HG03103 (cell line): Measurements from ENCODE around the gene UNC13D.

Experiments used
- ATAC-seq: cut with Tn5 transposase; IDR thresholded peaks from one replicate; pipeline ENCODE4 v1.9.1; 2021; ENCODE audit warnings: low read depth; ENCODE audit not compliant: unreplicated experiment

UNC13D gene

DNA sequence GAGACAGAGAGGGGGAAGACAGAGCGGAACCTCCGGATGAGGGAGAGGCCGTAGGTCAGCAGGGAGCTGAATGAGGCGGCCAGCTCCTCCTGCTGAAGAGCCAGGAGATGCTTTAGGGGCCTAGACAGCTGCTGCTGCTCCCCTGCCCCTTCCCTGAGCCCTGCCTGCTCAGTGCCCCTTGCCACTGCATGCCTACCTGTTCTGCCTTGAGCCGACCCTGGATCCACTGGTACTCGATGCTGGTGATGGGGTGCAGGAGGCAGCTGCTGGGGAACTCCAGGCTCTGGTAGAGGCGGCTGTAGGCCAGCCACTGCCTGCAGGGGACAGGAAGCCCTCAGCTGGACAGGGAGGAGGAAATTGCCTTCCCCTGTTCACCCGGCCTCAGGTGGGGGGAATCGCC, 7.6 kb downstream of the UNC13D start:
- no peak for ATAC-seq

- no peak for ATAC-seq
These were observed 8.6 kb downstream of the UNC13D start for GRCh38 chr17:75835654-75835987.

DNA sequence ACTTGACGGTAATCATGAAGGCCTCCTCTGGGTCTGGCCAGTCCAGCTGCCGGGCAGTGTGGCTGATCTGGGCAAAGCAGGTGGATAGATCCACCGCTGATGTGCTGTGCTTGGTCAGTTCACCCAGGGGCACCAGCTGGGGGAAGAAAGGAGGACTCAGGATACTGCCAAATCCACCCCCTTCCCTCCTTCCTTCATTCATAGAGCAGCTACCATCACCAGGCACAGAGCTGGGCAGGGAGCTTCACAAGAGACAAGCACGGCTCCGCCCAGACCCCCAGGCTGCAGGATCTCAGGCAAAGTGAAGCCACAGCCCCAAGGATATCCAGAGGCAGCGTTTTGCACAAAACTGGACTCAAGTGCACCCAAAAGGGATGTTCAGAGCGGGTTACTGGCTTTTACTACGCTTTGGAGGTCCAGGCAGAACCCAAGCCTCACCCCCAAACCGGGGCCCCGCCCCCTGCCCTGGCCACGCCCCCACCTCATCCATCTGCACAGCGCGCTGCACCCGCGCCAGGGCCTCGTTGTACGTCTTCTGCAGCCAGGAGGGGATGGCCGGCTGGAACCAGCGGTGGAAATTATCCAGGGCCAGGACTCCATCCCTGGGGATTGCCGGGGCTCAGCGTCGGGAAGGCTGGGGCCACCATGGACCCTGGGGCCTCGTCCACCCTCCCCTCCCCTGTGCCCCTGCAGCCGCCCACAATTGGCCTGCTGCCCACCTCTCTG, 9.1 kb downstream of the UNC13D start:
- no peak for ATAC-seq

DNA sequence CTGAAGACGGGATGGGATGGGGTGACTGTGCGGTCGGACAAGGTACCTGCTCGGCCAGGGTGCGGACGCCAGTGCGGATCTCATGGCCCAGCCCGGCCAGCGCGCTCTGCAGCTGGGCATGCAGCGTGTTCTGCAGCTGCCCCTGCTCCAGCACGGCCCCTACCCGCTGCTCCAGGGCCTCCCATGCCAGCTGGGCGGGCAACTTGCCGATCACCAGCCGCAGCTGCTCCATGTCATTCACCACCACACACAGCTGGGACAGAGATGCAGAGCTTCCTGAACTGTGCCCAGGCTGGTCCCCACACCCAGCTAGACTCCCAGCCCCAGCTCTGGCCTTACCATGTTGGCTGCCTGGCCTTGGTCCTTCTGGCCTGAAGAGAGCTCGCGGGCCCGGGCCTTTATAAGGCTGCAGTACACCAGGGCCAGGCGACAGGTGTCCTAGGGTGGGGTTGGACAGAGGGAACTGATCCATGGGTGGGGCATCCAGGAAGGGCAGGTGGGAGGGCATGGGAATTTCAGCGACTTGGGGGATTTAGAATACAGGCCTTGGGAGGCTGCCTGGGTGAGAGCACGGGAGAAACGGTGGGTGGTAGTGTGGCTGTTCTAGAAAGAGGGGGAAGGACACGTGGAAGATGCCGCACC, 9.8 kb downstream of the UNC13D start:
- no peak for ATAC-seq

- ATAC-seq: no peak
These were observed 11.4 kb downstream of the UNC13D start for GRCh38 chr17:75832652-75833400.

GRCh38 chr17:75832164-75832651, 12.0 kb downstream of the UNC13D start:
- no peak for ATAC-seq

DNA sequence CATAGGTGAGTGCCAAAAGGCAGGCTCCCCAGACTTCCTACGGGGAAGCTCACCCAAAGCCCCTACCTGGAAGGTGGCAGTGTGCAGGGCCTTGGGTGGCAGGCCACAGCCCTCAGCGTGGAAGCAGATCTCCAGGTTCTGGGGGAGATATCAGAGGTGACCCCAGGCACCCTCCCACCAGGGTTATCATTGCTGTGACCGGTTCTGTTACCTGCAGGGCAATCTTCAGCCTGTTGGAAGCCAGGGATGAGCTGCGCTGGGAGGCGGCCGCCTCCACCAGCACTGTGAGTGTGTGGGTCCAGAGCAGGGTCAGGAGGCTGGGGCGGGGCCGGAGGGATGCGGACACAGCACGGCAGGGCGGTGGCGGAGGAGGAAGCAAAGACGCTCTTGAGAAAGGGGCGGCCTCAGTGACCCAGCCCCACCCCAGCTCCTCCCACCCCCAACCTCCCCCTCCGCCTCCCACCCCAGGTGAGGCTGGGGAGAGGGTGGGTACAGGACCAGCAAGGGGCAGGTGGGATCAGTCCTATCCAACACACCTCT, 13.1 kb downstream of the UNC13D start:
- ATAC-seq: no peak

DNA sequence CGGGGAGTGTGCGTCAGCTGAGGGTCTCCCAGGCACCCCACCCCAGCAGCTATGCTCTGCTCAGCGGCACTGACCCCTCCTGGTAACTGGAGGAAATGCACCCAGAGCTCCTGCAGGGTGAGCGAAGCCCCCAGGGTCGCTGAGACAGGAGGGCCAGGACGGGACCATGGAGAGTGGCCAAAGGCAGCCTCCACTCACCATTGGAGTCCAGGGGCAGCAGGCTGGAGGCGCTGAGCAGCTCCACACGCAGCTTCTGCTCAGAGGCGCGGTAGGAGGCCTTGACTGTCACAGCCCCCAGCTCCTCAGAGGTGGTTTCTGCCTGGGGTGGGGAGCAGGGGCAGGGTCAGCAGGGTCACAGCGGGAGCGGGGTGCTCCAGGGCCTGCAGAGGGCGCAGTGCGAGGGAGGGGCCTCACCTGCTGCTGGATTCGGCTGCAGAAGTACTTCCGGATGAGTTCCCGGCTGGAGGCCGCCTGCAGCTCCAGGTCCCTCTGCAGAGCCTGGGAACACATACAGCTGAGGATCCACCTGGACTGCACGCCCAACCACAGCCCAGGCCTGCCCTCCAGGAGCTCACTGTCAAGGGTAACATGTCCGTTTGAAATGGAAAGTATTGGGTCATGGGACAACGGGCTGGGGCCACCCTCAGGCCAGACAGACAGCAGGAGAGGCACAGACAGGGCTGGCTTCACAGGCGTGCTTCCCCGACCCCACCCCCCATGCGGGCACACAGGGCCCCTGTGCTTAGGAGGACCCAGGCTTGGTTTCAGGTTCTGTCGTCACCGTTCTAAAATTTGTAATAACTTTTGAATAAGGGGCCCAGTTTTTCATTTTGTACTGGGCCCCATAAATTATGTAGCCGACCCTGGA, 13.8 kb downstream of the UNC13D start:
- ATAC-seq: no peak

DNA sequence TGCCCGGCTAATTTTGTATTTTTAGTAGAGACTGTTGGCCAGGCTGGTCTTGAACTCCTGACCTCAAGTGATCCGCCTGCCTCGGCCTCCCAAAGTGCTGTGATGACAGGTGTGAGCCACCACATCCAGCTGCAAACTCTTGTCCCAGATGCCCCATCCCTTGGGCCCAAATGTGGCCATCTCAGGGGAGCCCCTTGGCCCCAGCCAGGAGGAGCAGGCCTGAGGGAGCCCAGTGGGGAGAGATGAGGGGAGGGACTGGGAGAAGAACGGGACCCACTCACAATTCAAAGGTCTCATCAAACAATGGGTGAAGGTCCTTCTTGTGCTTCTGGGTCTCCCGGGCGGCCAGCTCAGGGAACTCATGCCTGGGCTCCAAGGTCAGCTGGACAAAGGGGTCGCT, 14.5 kb downstream of the UNC13D start:
- no peak for ATAC-seq

DNA sequence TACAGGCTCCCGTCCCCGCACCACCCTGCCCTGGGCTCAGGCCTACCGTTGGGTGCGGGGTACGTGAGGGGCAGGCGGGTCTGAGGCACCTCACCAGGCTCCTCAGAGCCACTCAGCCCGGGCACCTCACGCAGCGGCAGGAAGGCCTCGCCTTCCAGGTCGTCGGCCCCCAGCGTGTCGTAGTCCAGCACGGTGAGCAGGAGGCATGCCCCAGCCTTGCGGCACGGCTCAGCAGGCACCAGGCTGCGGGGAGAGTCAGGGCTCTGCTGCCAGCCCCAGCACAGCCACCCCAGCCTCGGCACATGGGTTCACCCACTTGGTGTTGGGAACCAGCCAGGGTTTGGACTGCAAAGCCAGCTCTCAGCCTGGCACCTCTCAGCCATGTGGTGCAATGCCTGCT, 15.5 kb downstream of the UNC13D start:
- ATAC-seq: no peak

DNA sequence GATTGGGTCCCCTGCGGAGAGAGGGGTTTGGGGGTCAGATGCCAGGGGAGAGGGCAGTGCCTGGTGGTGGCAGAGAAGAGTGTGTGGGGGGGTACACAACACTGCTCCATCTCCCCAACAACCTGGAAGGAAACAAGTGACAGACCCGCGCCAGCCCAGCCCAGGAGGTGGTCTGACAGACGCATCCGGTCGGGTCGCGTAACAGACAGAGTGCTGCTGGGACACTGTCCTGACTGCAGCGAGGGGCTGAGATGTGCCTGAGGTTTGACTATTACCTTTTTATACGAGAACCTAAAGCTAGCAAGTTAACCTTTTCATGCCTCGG, 16.2 kb downstream of the UNC13D start:
- no peak for ATAC-seq

DNA sequence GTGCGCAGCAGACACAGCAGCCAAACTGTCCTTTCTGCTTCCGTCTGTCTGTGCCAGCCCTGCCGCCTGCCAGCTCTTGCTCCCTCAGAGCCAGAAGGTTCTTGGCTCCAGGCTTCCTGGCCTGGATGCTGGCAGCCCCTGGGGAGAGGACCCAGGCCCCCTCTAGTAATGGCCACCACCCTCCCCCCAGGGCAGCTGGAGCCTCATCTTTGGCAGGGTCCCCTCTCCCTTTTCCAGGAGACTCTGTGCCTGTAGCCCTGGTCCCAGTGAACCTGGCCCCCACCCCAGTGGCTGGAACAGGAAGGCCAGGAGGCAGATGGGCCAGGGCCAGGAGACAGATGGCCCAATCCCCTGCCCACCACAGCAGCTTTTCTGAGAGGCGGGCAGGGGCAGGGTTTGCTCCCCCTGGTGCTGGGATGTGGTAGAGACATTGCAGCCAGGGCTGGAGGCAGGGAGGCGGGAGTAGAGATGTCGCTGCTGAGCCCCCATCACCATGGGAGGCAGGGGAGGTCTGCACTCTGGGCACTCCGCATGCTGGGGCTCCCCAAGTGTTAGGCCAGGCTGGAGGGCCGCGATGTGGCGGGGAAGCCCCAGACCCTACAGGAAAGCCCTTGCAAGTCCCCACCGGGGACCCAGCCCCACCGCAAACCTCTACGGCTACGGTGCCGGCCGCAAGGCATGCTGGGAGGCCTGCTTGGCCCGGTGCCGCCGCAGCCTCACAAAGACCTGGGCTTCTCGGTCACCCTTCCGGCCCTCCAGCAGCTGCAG, 16.7 kb downstream of the UNC13D start:
- ATAC-seq: no peak

GRCh38 chr17:75826561-75827307, 17.5 kb downstream of the UNC13D start:
- no peak for ATAC-seq

DNA sequence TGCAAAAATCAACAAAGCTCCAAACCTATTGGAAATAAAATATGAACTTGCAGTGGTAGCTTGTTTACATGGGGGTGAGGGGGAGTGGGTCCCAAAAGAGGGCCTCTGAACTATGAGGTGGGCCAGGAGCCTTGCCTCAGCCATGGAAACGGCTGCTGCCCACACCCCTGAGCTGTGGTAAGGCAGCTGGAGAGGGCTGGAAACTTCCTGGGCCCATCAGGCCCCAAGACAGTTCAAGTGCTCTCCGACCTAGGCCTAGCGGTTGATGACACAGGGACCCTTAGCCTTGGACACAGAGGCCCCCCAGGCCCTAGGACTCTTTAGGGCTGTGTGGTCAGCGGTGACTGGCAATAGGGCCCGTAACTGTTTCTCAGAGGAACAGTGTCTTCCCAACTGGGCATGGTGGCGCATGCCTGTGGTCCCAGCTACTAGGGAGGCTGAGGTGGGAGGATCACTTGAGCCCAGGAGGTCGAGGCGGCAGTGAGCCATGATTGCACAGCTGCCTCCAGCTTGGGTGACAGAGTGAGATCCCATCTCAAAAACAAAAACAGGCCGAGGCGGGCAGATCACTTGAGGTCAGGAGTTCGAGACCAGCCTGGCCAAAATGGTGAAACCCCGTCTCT, 18.3 kb downstream of the UNC13D start:
- ATAC-seq: no peak

GRCh38 chr17:75825149-75825552, 19.1 kb downstream of the UNC13D start:
- no peak for ATAC-seq

DNA sequence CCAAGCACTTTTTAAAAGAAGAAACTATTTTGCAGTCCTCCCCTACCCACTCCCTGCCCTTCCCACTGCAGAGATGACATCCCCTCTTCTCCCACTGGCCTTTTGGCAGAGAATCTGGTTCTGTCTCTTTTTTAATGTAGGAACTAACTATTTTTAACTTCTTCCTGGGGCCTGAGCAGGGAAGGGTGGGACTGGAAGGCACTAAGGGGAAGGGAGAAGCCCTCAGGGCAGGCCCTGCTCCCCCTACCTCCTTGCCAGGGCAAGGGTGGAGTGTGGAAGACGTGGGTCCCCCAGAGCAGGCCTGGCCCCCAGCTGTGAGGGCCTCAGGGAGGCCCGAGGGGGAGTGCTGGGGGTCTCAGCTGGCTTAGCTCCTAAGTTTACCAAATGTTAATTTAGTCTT, 19.5 kb downstream of the UNC13D start:
- ATAC-seq: no peak

DNA sequence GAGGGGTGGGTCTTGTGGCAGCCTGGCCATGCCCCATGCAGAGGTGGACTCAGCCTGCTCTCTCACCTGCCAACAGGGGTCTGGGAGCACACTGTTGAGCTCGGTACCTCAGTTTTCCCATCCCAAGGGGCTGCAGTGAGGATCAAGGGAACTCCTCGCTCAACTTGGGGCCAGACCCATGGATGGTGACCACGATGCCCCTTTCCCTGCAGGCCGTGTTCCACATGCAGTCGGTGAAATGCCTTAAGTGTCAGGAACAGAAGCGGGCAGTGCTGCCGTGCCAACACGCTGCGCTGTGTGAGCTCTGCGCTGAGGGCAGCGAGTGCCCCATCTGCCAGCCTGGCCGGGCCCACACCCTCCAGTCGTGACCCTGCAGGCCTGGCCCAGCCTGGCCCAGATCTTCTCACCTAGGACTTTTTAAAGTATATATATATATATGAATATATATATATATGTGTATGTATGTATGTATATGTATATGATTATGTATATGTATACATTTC, 20.1 kb downstream of the UNC13D start:
- no peak for ATAC-seq

DNA sequence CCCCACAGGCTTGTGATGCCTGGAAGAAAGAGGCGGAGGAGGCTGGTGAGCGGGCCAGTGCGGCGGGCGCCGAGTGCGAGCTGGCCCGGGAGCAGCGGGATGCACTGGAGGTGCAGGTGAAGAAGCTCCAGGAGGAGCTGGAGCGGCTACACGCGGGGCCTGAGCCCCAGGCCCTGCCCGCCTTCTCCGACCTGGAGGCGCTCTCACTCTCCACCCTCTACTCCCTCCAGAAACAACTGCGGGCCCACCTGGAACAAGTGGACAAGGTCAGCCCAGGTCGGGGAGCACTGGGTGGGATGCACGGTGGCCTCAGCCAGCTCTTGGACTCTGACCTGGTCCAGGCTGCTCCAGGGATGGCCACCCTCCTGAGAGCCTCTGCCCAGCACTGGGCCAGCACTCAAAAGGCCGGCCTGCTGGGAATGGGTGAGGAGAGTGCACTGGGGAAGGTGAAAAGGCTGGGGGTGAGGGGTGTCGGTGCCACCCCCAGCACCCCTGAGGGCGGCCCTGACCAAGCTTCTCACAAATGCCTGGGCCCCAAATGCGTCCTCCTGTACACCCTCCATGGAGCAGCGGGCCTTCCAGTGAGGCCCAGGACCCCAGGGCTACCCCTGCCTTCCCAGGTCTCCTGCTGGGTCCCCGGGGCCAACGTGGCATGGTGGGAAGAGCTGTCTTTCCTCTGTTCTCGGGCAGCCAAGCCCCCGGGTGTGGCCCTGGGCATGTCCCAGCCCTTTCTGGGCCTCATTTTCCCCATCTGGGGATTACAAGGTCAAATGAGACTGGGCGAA, 20.8 kb downstream of the UNC13D start:
- no peak for ATAC-seq
